T-helper 1 cell (primary cell): ENCODE results near the gene ULK2.

Source experiments
- DNase-seq, 5 donors: peaks; one replicate each; pipeline ENCODE4 v3.0.0-alpha.2; 2012 to 2020

Gene ULK2

GRCh38 chr17:19726631-19727376, 140.9 kb downstream of the ULK2 start:
- DNase-seq: no peak

GRCh38 chr17:19725486-19725885, 142.2 kb downstream of the ULK2 start:
- DNase-seq: no peak

- peak in 3 of 5 donors; percentile 19 to 68 (median 19) for DNase-seq
Measured at GRCh38 chr17:19724501-19725420, 143.0 kb downstream of the ULK2 start.

- DNase-seq: no peak
Measured at GRCh38 chr17:19723964-19724363, 143.8 kb downstream of the ULK2 start.
